Heart left ventricle (tissue), 13 donors: ENCODE results near the gene ZNF507.

Experiments
- CTCF ChIP-seq, 12 donors: fragments of 200-600 bp; sonication (generic) in 4 of 12; IDR thresholded peaks; one replicate each; pipeline versions ENCODE4 v1.5.0 to v1.8.0; 2018 to 2022; ENCODE audit warnings: antibody characterized with exemption in 12 of 12, mild to moderate bottlenecking in 5 of 12
- POLR2A ChIP-seq, 2 donors: fragments of 450-650 bp; IDR thresholded peaks; one replicate each; pipeline ENCODE4 v1.6.1; 2017; ENCODE audit warnings: antibody characterized with exemption in 2 of 2, mild to moderate bottlenecking in 2 of 2, moderate library complexity in 2 of 2
- donor health status: ischemic (EF 13 %, LVEDD 7.1; RV severe dilation, severe dysfunction).
- donor health status: DM: no; HTN: yes; CAD: no.
- donor health status: DM: no; HTN: no; CAD: no.
- donor health status: ischemic (EF 25% LVEDD 6.9; RV normal size, moderate dysfunction).
- donor health status: ischemic (EF 25% LVEDD 5.7; RV mildly dilated, moderate dysfunction).
- donor health status: ischemic (EF 35%, LVEDD 5.7; RV mildly dilated, moderate dysfunction).
- donor health status: nonischemic (EF 11% LVEDD 7.7; RV severe dilation, severe dysfunction).
- donor health status: DM: yes; HTN: yes; CAD: no.
- donor health status: PGD.
- donor health status: ischemic (EF 29% LVEDD 5.4; RV normal size, mild dysfunction).
- donor health status: nonischemic (EF 23%, LVEDD 6.1; RV moderate dilation, normal function).

DNA sequence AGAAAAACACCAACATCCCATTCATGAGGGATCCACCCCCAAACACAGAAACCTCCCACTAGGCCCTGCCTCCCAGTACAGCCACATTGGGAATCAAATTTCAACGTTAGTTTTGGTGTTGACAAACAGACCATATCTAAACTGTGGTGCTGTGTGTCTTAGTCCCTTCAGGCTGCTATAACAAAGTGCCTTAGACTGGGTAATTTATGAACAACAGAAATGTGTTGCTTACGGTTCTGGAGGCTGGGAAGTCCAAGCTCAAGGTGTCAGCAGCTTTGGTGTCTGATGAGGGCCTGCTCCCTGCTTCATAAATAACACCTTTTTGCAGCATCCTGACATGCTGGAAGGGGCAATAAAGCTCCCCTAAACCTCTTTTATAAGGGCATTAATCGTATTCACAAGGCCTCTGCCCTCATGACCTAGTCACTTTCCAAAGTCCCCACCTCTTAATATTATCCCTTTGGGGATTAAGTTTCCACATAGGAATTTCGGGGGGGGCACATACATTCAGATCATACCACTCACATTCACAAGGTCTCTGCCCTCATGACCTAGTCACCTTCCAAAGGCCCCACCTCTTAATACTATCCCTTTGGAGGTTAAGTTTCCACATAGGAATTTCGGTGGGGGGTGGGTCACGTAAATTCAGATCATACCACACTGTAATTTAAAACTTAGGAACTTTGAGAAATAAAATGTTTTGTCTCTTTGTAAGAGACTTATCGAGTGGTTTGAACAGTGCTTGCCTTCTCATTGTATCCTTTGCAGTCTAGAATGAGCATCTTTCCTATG is 27.5 kb downstream of the ZNF507 start:
- no peak for TF ChIP-seq CTCF (IDR thresholded peaks at IDR 0.05)
- no peak for TF ChIP-seq POLR2A (IDR thresholded peaks at IDR 0.05)
